Calu3 (cell line): ENCODE measurements around the gene SLCO2B1. TPM values are rescaled to one million over a fixed set of nuclear protein-coding genes. Genes with fewer than 3 reads are reported as not detected.
A peak's percentile ranks its signal among the peaks of the same experiment; 100 is the strongest.

Source experiments
- BruUV-seq: library from RNA; stranded (reverse); fragments of 400-500 nt; replicated peaks from 2 replicates; lab custom pipeline; 2021; lab: Mats Ljungman, UMichigan
- CTCF ChIA-PET: fragments of 300-600 bp; sonication (Branson Sonifier 250); formaldehyde crosslinking; loops from one replicate; lab custom pipeline; 2022; ENCODE audit warnings: antibody characterized with exemption; lab: Charles Lee
- DNase-seq: peaks from one replicate; pipeline ENCODE4 v3.0.0; 2022
- H3K27ac Mint-ChIP-seq: one replicate; pipeline ENCODE4 v1.8.0; 2022; ENCODE audit warnings: mixed read lengths; ENCODE audit not compliant: unreplicated experiment
- H3K27me3 Mint-ChIP-seq: one replicate; pipeline ENCODE4 v1.8.0; 2022; ENCODE audit warnings: mixed read lengths; ENCODE audit not compliant: unreplicated experiment
- H3K36me3 Mint-ChIP-seq: one replicate; pipeline ENCODE4 v1.8.0; 2022; ENCODE audit warnings: mild to moderate bottlenecking, moderate library complexity, mixed read lengths; ENCODE audit not compliant: insufficient read depth, unreplicated experiment
- H3K4me1 Mint-ChIP-seq: one replicate; pipeline ENCODE4 v1.8.0; 2022; ENCODE audit warnings: mild to moderate bottlenecking, low read depth, mixed read lengths; ENCODE audit not compliant: unreplicated experiment
- H3K4me3 Mint-ChIP-seq: one replicate; pipeline ENCODE4 v1.8.0; 2022; ENCODE audit warnings: mild to moderate bottlenecking, low read depth, moderate library complexity, mixed read lengths; ENCODE audit not compliant: unreplicated experiment
- H3K9me3 Mint-ChIP-seq: one replicate; pipeline ENCODE4 v1.8.0; 2022; ENCODE audit warnings: low read depth, mixed read lengths; ENCODE audit not compliant: unreplicated experiment
- intact Hi-C: fragments of 100-400 bp; cut with micrococcal nuclease; formaldehyde crosslinking; loops from one replicate; pipeline ENCODE4 v1.10.0; 2022; ENCODE audit not compliant: unreplicated experiment
- total RNA-seq: library from RNA; stranded (reverse); gene quantifications from 2 replicates; pipeline ENCODE4 v1.2.3, GENCODE V29; 2022
- TF ChIP-seq, protein P1 (sequence below): fragments of 200-600 bp; IDR thresholded peaks from one replicate; pipeline ENCODE4 v1.8.0; 2022; ENCODE audit warnings: antibody characterized with exemption; ENCODE audit not compliant: unreplicated experiment

The SLCO2B1 gene
- total RNA-seq, 1 experiment from 2014 or later, result 0.31 TPM

DNA sequence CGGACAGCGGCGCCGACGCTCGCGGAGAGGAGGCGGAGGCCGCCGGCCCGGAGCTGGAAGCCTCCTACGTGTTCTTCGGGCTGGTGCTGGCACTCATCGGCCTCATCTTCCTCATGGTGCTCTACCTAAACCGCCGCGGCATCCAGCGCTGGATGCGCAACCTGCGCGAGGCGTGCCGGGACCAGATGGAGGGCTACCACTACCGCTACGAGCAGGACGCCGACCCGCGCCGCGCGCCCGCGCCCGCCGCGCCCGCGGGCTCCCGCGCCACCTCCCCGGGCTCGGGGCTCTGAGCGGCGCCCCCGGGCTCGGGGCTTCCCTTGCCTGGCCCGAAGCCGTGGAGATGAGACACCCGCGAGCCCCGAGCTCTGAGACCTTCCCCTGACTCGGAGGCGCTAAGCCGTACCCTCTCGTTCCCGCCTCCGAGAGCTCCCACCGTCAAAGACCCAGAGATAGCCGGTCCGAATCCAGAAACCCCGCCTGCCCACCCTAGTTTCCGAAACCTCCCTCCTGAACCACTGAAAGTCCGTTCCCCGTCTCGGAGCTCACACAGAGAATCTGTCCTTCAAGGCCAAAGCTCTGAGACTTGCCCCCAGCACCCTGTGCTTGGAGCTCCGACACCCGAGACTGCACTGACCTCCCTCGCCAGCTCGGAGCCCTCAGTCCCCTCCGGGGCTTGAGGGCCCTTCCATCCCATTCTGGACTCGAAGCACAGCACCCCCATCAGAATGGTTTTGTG is 91.2 kb downstream of the SLCO2B1 start:
- intact Hi-C loops, result no loop called here
- H3K27me3 Mint-ChIP-seq, result peaks cover 90% of the 10 kb centered on the region
- BruUV-seq, result no TSS peak

DNA sequence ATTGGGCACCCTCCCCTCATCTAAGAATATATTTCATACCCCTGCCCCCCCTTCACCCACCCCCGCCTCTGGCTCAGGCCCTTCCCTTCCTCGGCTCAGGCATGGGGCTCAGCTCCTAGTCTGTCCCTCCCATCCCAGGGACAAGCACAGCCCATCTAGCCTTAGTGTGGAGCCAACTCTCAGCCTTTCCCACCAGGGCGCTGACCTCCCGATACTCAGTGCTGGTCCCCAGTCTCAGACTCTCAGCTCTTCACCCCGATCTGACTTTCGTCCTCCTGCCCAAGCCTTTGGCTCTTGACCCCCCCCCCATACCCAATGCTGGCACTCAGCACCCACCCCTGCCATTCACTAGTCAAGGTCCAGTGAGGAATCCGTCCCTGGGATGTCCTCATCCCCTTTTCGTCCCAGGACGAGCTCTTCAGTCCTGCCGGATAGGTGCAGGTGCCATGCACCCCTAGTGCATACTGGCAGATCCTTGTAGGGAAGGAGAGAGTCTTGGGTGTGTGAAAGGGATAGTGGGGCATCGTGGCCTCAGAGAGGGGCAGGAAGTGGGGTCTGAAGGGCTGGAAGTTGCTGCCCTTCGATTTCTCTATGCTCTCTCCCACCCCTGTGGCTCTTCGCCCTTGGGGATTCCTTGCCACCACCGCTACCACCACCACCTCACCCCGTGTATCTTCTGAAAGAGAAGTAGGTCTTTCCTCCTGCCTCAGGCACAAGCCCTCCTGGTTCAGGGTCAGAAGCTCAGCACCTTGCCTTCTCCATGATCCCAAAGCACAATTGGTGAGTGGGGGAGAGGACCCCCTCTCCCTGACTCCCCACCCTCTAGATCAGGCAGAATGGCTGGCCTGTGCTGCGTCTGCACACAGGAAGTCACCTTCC is 92.1 kb downstream of the SLCO2B1 start:
- Mint-ChIP-seq H3K4me3 (peak overlapping the region; percentile 66), H3K27ac (no peak overlapping the region), H3K27me3 (peaks cover 90% of the 10 kb centered on the region), H3K36me3 (peaks cover 9% of the 10 kb centered on the region), H3K9me3 (no peaks in the 10 kb centered on the region), H3K4me1 (no peaks in the 10 kb centered on the region)
- DNase-seq, result no peak
- no TSS peak for BruUV-seq
- intact Hi-C loops, result no loop called here
- TF ChIP-seq, protein P1, sequence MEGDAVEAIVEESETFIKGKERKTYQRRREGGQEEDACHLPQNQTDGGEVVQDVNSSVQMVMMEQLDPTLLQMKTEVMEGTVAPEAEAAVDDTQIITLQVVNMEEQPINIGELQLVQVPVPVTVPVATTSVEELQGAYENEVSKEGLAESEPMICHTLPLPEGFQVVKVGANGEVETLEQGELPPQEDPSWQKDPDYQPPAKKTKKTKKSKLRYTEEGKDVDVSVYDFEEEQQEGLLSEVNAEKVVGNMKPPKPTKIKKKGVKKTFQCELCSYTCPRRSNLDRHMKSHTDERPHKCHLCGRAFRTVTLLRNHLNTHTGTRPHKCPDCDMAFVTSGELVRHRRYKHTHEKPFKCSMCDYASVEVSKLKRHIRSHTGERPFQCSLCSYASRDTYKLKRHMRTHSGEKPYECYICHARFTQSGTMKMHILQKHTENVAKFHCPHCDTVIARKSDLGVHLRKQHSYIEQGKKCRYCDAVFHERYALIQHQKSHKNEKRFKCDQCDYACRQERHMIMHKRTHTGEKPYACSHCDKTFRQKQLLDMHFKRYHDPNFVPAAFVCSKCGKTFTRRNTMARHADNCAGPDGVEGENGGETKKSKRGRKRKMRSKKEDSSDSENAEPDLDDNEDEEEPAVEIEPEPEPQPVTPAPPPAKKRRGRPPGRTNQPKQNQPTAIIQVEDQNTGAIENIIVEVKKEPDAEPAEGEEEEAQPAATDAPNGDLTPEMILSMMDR, result no peak
- CTCF ChIA-PET, result interaction anchor here (0.5 to 1.4 kb wide), 3 partner anchors 89 to 103 kb away, joined by 3 to 11 read pairs (median 4); partner anchors contain the start of gene SLCO2B1

More for the DNA sequence above, 91.2 kb downstream of the SLCO2B1 start:
- Mint-ChIP-seq H3K36me3 (peaks cover 9% of the 10 kb centered on the region), H3K4me1 (no peaks in the 10 kb centered on the region), H3K9me3 (no peaks in the 10 kb centered on the region), H3K4me3 (peak overlapping the region; percentile 66), H3K27ac (no peak overlapping the region)
- DNase-seq, result no peak
- TF ChIP-seq, protein P1, result no peak
- CTCF ChIA-PET, result interaction anchor here (0.5 to 1.4 kb wide), 4 partner anchors 92 to 102 kb away, joined by 3 to 5 read pairs (median 4); partner anchors contain the start of gene SLCO2B1

DNA sequence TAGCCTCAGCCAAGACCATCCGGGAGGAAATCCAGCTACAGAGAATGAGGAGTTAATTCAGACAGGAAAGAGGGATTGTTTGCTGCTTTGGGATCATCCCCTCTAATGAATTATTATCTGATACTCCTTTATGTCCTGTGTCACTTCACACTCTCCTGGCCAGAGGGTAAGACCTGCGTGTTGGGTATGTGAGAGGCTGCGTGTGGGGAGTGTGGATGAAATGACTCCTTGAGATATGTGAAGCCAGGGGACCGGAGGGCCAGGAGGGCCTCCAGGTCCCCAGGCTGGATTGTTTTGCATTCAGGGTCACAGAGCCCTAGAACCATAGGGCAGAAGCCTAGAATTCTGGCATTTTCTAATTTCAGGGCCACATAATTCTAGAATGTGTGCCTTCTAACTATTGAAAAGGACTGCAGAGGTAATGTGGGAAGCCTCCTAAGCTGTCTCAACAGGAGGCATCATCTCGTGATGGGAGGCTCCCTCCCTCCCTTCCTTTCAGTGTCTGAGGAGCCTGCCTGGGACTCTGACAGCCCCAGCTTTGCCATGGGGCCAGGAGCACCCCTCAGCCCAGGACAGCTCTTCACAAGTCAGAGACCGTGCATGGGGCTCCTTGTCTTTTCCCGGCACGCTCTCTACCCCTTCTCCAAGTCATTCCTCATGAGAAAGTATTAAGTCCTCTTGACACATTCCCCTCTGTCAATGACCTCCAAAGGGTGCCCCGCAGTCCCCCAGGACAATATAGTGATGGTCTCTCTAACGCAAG is 93.3 kb downstream of the SLCO2B1 start:
- CTCF ChIA-PET, result interaction anchor here (1.1 to 1.4 kb wide), 2 partner anchors 98 to 222 kb away, joined by 3 to 6 read pairs; no protein-coding TSS in a partner anchor
- Mint-ChIP-seq H3K27ac (no peak overlapping the region), H3K4me1 (no peaks in the 10 kb centered on the region), H3K4me3 (no peak overlapping the region), H3K9me3 (no peaks in the 10 kb centered on the region), H3K27me3 (peaks cover 90% of the 10 kb centered on the region), H3K36me3 (peaks cover 9% of the 10 kb centered on the region)
- TF ChIP-seq, protein P1, result no peak
- BruUV-seq, result no TSS peak
- no peak for DNase-seq
- intact Hi-C loops, result no loop called here
